Measurements from ENCODE around the gene IBA57. TPM values are rescaled to one million over a fixed set of nuclear protein-coding genes. Genes with fewer than 3 reads are reported as not detected.

Gene IBA57
- total and polyA plus RNA-seq, 2 of the 8 experiments (the other 6 are each of a cell fraction or from before 2014, with no cell fraction given) = 2.6 to 5.9 TPM

DNA sequence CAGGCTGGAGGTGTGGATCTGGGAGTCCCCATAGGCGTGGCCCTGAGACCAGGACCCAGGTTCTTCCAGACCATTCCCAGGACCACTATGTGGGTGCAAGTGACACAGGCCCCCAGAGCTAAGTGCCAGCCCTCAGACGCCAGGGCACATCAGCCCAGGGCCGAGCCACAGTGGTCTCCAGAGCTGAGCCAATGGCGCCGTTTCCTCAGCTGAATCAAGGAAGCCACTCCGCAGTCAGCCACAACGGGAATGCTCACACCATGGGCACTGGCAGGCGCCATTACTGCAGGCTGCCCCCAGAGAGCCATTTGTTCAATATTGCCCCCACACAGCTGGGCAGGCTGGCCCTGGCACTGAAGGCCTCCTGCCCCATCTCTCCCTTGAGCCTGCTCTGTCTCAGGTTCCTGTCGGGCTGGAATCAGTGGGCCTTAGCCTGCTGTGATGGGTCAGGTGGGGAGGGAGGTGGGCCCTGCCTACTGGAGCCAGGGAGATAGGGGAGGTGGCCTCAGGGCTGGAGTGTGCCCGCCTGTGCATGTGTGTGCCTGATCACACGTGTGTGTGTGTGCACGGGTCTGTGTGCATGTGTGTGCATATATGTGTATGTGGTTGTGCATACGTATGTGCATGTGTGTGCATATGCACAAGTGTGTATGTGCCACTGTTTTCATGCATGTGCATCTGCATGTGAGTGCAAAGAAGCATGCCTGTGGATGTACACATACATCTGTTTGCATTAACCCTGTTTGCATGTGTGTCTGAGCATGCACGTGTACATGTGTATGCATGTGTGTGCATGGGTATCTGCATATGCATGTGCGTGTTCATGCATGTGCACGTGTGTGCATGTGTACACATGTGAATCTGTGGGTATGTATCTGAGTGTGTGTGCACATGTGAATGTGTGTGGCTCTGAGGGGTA, 9.7 kb upstream of the IBA57 start:
- Histone ChIP-seq H3K9ac (replicated peaks in 1 of 4; ENCODE audit: extremely low read depth in 1 of 4, low read depth in 3 of 4, low read length in 3 of 4) (no peak overlapping the region; a peak in 1 of 7 replicates), H2AFZ (ENCODE audit: low read length) (no peak overlapping the region), H3K79me2 (ENCODE audit: control insufficient read depth in 1 of 2, insufficient read depth in 2 of 2, low read length in 2 of 2) (no peaks in the 10 kb centered on the region), H3K27me3 (replicated peaks in 1 of 4; ENCODE audit: control insufficient read depth in 3 of 4, extremely low read depth in 1 of 4, insufficient read depth in 3 of 4, low read length in 3 of 4) (peaks cover 0 to 5% (median 0%) of the 10 kb centered on the region in 4 experiments; a peak in 4 of 7 replicates), H4K91ac (replicated peaks; ENCODE audit: insufficient read length, low read length) (no peak overlapping the region), H3K23ac (ENCODE audit: insufficient read length) (no peak overlapping the region), H3K4me2 (ENCODE audit: insufficient read depth in 1 of 2, low read depth in 2 of 2, low read length in 2 of 2) (no peak overlapping the region), H2AK5ac (ENCODE audit: low read depth, low read length) (no peak overlapping the region), H2BK12ac (ENCODE audit: low read depth, low read length) (no peak overlapping the region), H3K4me1 (replicated peaks in 1 of 4; ENCODE audit: control insufficient read depth in 3 of 4, insufficient read depth in 4 of 4, low read length in 3 of 4) (no peaks in the 10 kb centered on the region; a peak in 1 of 7 replicates), H3K27ac (ENCODE audit: low read depth, low read length) (no peak overlapping the region), H3K79me1 (ENCODE audit: low read depth, low read length) (peaks cover 2% of the 10 kb centered on the region; the same call in 1 of the 2 replicates), H3K23me2 (ENCODE audit: low read depth, low read length) (no peaks in the 10 kb centered on the region), H3K4ac (replicated peaks; ENCODE audit: insufficient read length, low read depth, low read length) (no peak overlapping the region), H3K36me3 (ENCODE audit: control insufficient read depth in 2 of 4, insufficient read depth in 4 of 4, low read length in 3 of 4) (no peaks in the 10 kb centered on the region), H2BK15ac (ENCODE audit: low read length) (no peak overlapping the region), H3K4me3 (ENCODE audit: extremely low read depth in 1 of 4, insufficient read depth in 2 of 4, low read depth in 3 of 4, low read length in 4 of 4) (no peak overlapping the region), H3K56ac (replicated peaks; ENCODE audit: insufficient read length, low read depth, low read length) (no peak overlapping the region), H4K8ac (ENCODE audit: extremely low read depth, insufficient read depth, low read length) (no peak overlapping the region), H3K9me3 (ENCODE audit: insufficient read depth in 2 of 2, low read depth in 1 of 2, low read length in 1 of 2) (no peaks in the 10 kb centered on the region), H2BK120ac (replicated peaks; ENCODE audit: low read depth, low read length) (no peak overlapping the region), H2BK20ac (ENCODE audit: low read length) (no peak overlapping the region), H2BK5ac (ENCODE audit: low read depth, low read length) (no peak overlapping the region), H3K14ac (ENCODE audit: insufficient read length) (no peak overlapping the region), H4K20me1 (replicated peaks in 1 of 2; ENCODE audit: control insufficient read depth in 1 of 2, insufficient read depth in 2 of 2, low read length in 2 of 2) (peaks cover 1 to 4% of the 10 kb centered on the region in 2 experiments), H4K5ac (ENCODE audit: insufficient read length, low read depth, low read length) (no peak overlapping the region), H3K18ac (ENCODE audit: extremely low read depth, low read length) (no peak overlapping the region)
- DNase-seq (ENCODE audit: low read depth in 1 of 2, low spot score in 2 of 2) (no peak), FAIRE-seq (no peak)
- 88% methylated on average over 16 of the region's 16 CpGs; no CpG with 5 or more reads in 1 of the 2 experiments for WGBS, 2 experiments (ENCODE audit: extremely low coverage in 1 of 2, insufficient coverage in 1 of 2, insufficient read length in 1 of 2, insufficient replicate concordance in 2 of 2, low coverage in 1 of 2, low lambda C conversion rate in 2 of 2, missing lambda C conversion rate in 1 of 2)
- CTCF ChIA-PET (ENCODE audit: partially characterized antibody) = interaction anchor here (0.6 to 1.6 kb wide), 4 partner anchors 9 to 153 kb away, joined by 3 to 4 read pairs (median 3); no protein-coding TSS in a partner anchor
- POLR2A ChIA-PET (ENCODE audit: partially characterized antibody) = interaction anchor here (1.1 to 5.5 kb wide), 3 partner anchors 8 to 58 kb away, joined by 3 to 44 read pairs (median 10); partner anchors contain the start of gene IBA57
- TF ChIP-seq SIN3A (conservative IDR thresholded peaks at IDR 0.05 in 1 of 2, IDR thresholded peaks at IDR 0.05 in 1 of 2; ENCODE audit: low read depth in 1 of 2, low read length in 2 of 2) = no peak
- no peak for TF ChIP-seq ATF3 (IDR thresholded peaks at IDR 0.05; ENCODE audit: insufficient read depth, low read depth, low read length)
- TF ChIP-seq KDM4A (IDR thresholded peaks at IDR 0.05; ENCODE audit: low read depth, low read length, severe bottlenecking) = no peak
- TF ChIP-seq YY1 (IDR thresholded peaks at IDR 0.05; ENCODE audit: low read depth, low read length) = no peak
- TF ChIP-seq ASH2L (IDR thresholded peaks at IDR 0.05; ENCODE audit: low read length) = no peak
- TF ChIP-seq RBBP5 (IDR thresholded peaks at IDR 0.05; ENCODE audit: borderline replicate concordance, low read depth, low read length) = no peak
- TF ChIP-seq JUN (IDR thresholded peaks at IDR 0.05; ENCODE audit: low read depth, low read length) = no peak
- no peak for TF ChIP-seq ZNF274 (IDR thresholded peaks at IDR 0.05; ENCODE audit: borderline replicate concordance, extremely low read depth, low read length)
- no peak for TF ChIP-seq CREB1 (IDR thresholded peaks at IDR 0.05)
- TF ChIP-seq POU5F1 (IDR thresholded peaks at IDR 0.05; ENCODE audit: low read depth, low read length) = no peak
- TF ChIP-seq CHD1 (IDR thresholded peaks at IDR 0.05; ENCODE audit: low read depth, low read length) = no peak
